ENCODE results near the gene RRP12.

The RRP12 gene

GRCh38 chr10:97307866-97308780 lies 93.0 kb downstream of the RRP12 start:
- no peak for DNase-seq

- no peak for DNase-seq
These were observed 93.7 kb downstream of the RRP12 start for GRCh38 chr10:97307441-97307840.
